DMS53 treated with DMSO at 0.1 percent for 48 hours (cell line): ENCODE results near the gene BRD9.
"Not testable (repeated sequence)": the region's sequence is repeated elsewhere in the genome, so short reads cannot be mapped to it uniquely, and the experiment has no call there.

ENCODE experiments used
- DNase-seq: peaks from one replicate; lab custom pipeline; 2025; ENCODE audit not compliant: unreplicated experiment; lab: John Stamatoyannopoulos, UW

BRD9 gene

GRCh38 chr5:846602-847091 lies 46.0 kb downstream of the BRD9 start:
- not testable (repeated sequence) for DNase-seq

- not testable (repeated sequence) for DNase-seq
Measured at GRCh38 chr5:845676-846601, 46.7 kb downstream of the BRD9 start.

GRCh38 chr5:845031-845675 lies 47.4 kb downstream of the BRD9 start:
- not testable (repeated sequence) for DNase-seq

- DNase-seq: not testable (repeated sequence)
Measured at GRCh38 chr5:844426-844825, 48.2 kb downstream of the BRD9 start.

GRCh38 chr5:843926-844325 lies 48.7 kb downstream of the BRD9 start:
- DNase-seq: not testable (repeated sequence)

- DNase-seq: not testable (repeated sequence)
Measured at GRCh38 chr5:843371-843770, 49.2 kb downstream of the BRD9 start.

GRCh38 chr5:842402-843221 lies 50.0 kb downstream of the BRD9 start:
- DNase-seq: not testable (repeated sequence)

DNA sequence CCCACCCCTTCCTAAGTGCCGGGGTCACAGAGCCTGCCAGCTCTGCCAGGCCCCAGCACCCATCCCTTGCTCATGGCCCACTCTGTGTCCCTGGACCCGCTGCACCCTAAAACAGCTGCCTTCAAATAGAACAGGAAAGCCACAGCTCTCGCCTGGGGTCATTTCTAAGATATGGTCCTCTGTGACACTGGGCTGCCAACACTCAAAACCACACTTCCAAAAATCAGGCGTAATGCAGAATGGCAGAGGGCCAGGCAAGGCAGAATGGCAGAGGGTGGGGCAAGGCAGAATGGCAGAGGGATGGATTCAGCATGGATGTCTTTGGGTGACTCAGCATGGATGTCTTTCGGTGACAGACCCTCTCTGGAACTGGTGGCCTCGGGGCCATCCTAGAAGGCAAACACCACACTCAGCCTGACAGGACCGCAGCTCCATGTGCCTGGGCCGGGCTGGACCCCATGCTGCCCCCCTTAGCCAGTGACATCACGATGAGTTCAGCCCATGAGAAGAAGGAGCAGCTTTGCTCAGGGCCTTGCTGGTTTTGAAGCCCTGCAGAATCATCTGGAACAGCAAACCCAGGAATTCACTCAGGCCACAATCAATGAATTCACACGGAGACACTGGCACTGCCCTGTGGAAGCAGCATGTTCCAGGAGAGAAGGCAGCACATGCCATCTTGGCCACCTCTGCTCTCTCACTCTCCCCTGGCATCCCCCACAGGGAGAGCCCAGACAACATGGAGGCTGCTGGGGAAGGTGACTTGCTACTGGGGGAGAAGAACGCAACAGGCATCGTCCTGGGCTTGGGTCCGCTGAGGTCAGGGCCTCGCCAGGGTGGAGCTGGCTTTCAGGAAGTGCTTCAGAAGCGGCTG lies 50.8 kb downstream of the BRD9 start:
- DNase-seq: not testable (repeated sequence)

DNA sequence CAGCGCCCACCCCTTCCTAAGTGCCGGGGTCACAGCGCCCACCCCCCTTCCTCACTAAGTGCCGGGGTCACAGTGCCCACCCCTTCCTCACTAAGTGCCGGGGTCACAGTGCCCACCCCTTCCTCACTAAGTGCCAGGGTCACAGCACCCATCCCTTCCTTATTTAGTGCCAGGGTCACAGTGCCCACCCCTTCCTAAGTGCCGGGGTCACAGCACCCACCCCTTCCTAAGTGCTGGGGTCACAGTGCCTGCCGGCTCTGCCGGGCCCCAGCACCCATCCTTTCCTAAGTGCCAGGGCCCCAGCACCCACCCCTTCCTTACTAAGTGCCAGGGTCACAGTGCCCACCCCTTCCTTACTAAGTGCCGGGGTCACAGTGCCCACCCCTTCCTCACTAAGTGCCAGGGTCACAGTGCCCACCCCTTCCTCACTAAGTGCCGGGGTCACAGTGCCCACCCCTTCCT lies 51.6 kb downstream of the BRD9 start:
- DNase-seq: not testable (repeated sequence)

DNA sequence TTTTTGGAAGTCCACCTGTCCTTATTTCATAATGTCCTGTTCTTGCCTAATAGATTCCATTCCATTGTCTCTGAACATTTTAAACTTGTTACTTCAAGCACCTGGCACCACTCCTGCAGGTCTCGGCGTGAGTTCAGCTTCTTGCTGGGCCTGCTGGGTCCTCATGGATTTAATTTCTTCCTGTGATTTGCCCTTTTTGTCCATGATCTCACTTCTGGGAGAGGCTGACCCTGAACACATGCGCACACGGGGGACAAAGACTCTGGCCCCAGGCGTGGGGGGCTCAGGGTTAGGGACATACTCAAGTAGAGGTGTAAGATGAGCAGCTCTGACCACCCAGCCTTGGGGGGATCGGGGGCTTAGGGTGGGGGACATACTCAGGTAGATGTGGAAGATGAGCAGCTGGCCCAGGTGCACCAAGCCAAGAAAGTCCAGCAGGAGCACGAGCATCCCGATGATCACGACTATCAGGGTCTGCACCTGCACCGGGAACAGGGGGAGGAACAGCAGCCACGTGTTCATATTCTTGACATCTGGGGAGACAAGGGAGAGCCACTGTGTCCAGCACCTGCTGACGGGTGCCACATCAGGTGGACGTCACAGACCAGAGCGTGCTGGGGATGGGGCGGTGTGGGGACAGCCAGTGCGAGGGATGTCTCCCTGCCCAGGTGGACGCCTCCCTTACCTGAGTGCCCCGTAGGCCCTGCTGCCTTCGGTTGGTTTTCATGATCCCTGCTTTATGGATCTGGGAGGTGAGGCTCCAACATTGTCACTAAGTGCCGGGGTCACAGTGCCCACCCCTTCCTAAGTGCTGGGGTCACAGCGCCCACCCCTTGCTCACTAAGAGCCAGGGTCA lies 52.3 kb downstream of the BRD9 start:
- DNase-seq: not testable (repeated sequence)

GRCh38 chr5:838431-838851 lies 54.2 kb downstream of the BRD9 start:
- DNase-seq: not testable (repeated sequence)

GRCh38 chr5:837621-838121 lies 54.9 kb downstream of the BRD9 start:
- not testable (repeated sequence) for DNase-seq

DNA sequence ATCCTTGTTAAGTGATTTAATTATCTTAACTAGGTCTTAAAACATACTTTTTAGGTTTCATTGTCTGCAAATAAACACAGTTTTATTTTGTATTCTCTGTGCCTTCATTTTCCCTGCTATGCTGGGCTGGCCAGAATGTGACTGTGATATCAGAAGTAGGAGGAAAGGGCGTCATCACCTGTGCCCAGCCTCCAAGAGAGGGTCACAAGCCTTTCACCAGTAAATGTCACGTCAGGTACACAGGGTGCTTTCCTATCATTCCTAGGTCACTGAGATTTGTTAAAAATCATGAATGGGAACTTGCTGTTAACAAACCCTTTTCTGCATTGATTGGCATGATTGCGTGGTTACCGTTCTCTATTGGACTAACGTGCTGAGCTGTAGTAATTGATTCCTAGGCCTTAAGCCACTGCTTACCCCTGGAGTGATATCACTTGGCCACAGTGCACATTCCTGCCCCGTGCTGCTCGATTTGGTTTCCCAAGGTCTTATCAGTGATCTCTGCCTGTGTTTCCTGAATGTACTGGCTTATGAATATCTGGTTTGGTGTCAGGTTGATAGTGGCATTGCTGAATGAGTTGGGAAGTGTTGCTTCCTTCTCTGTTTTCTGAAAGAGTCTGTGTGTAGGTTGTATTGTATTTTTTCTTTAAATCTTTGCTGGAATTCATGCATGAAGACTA lies 56.5 kb downstream of the BRD9 start:
- not testable (repeated sequence) for DNase-seq

- not testable (repeated sequence) for DNase-seq
Measured at GRCh38 chr5:834013-834412, 58.6 kb downstream of the BRD9 start.

GRCh38 chr5:828194-828593 lies 64.4 kb downstream of the BRD9 start:
- DNase-seq: not testable (repeated sequence)

DNA sequence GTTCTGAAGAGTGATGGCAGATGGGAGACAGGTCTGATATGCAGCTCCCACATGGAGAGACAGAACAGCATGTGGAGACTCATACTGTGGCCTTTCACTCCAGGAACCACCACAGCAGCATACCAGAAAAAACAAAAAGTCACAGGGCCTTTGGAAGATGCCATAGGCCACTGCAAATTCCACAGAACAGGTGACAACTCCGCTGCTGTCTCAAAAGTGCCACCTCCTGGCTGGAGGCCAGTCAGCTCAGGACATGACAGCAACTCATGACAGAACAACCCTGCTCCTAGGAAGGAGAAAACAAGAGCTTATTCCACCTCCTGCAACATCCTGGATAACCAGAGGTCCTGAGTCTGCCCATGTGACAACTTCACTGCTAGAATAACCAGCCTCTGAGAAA lies 67.1 kb downstream of the BRD9 start:
- not testable (repeated sequence) for DNase-seq

- DNase-seq: no peak
Measured at GRCh38 chr5:821504-821903, 71.1 kb downstream of the BRD9 start.

DNA sequence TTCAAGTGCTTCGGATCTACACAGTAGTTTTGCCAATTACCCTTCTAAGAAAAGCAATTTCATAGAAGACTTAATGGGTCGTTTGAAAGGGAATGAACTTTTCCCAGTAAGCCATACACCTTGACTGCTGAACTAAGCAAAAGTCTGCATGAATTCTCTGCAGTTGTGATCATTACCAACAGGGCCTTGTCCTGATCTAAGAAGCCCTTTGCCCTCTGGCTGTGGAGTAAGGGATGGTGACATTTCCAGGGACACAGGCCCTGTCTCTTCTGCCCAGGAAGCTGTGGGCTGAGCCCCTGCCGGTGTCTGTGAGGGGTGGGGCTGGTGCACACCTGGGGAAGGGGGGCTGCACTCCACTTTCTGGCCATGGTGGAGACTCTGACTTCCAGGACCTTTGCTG lies 72.4 kb downstream of the BRD9 start:
- no peak for DNase-seq
